Testis (tissue), 2 donors: ENCODE data around the gene NIPSNAP3A.

ENCODE experiments used
- CTCF ChIP-seq, 3 experiments: fragments of 450-650 bp in 2 of 3; fragments of 200-600 bp in 1 of 3; sonication (generic) in 1 of 3; IDR thresholded peaks; one replicate each; pipeline ENCODE4 v1.5.1; 2016 to 2019; ENCODE audit warnings: antibody characterized with exemption in 3 of 3, mild to moderate bottlenecking in 2 of 3, moderate library complexity in 1 of 3
- POLR2A ChIP-seq: fragments of 450-650 bp; IDR thresholded peaks from one replicate; pipeline ENCODE4 v1.6.1; 2017; ENCODE audit warnings: antibody characterized with exemption, mild to moderate bottlenecking, moderate library complexity

- TF ChIP-seq CTCF (IDR thresholded peaks at IDR 0.05) (no peak), POLR2A (no peak)
These were observed 29.3 kb downstream of the NIPSNAP3A start for GRCh38 chr9:104776797-104777196.
